Measurements from ENCODE around the gene UBAC2.

Gene UBAC2

GRCh38 chr13:99264051-99264450 is 63.4 kb downstream of the UBAC2 start:
- TF ChIP-seq CTCF (IDR thresholded peaks at IDR 0.05; ENCODE audit: control extremely low read depth, extremely low read depth, low read depth, missing control alignments): no peak
- ChIA-PET POLR2A (no interaction called here), CTCF (interaction anchor here (0.9 to 23.7 kb wide), 13 partner anchors 8 to 235 kb away, joined by 3 to 363 read pairs (median 8); partner anchors contain the start of gene UBAC2)
- no peak for DNase-seq (ENCODE audit: extremely low spot score)

DNA sequence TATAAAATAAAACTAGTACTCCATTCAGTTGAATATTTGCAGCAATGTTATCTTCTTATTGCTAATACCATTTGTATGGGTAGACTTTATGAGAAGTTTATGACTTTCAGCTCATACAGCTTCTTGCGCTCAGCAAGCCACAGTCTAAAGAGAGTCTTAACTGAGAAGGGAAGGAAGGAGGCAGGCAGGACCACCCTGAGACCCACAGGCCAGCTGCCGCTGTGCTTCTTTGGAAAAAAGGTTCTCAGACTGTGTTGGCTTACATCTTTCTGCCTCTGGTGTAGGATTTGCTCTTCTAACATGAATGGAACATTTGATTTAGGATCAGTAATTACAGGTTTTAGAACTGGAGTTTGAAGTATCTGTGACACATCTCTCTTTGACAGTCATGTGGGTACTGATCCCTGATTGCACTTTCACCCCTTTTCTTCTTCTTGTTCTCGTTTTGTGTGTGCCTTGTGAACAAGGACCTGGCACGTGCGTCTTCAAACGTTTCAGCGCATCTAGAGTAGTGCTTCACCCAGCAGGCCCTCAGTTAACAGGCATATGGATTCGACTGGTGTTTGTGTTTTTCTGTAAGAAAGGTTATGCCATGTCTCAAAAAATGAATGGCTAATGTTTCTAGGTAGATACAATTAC is 64.6 kb downstream of the UBAC2 start:
- POLR2A ChIA-PET: no interaction called here
- no peak for TF ChIP-seq CTCF (IDR thresholded peaks at IDR 0.05; ENCODE audit: control extremely low read depth, extremely low read depth, low read depth, missing control alignments)
- CTCF ChIA-PET: interaction anchor here (0.9 to 23.7 kb wide), 41 partner anchors 8 to 761 kb away, joined by 3 to 363 read pairs (median 6); partner anchors contain the start of genes GPR183 and UBAC2
- DNase-seq (ENCODE audit: extremely low spot score): no peak

GRCh38 chr13:99265821-99266426 is 65.3 kb downstream of the UBAC2 start:
- CTCF ChIA-PET: interaction anchor here (0.6 to 23.7 kb wide), 55 partner anchors 8 to 761 kb away, joined by 3 to 363 read pairs (median 4); partner anchors contain the start of genes GPR183 and UBAC2
- peak; percentile 40 for DNase-seq (ENCODE audit: extremely low spot score)
- peak; percentile 63 for TF ChIP-seq CTCF (IDR thresholded peaks at IDR 0.05; ENCODE audit: control extremely low read depth, extremely low read depth, low read depth, missing control alignments)
- POLR2A ChIA-PET: no interaction called here

DNA sequence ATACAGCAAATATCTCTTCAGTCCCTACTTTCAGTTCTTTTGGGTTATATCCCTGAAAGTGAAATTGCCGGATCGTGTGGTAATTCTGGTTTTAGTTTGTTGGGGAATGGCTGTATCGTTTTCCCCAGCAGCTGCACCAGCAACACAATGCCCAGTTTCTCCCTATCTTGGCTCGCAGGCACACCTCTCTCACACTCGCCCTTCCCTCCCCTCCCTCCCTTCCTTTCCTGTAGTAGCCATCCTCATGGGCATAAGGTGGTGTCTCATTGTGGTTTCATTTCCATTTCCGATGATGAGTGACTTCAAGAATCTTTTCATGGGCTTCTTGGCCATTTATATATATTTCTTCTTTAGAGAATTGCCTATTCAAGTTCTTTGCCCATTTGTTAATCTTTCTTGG is 66.2 kb downstream of the UBAC2 start:
- POLR2A ChIA-PET: no interaction called here
- no peak for TF ChIP-seq CTCF (IDR thresholded peaks at IDR 0.05; ENCODE audit: control extremely low read depth, extremely low read depth, low read depth, missing control alignments)
- CTCF ChIA-PET: interaction anchor here (0.7 to 23.7 kb wide), 27 partner anchors 10 to 965 kb away, joined by 3 to 363 read pairs (median 6); partner anchors contain the start of genes GPR183 and UBAC2
- no peak for DNase-seq (ENCODE audit: extremely low spot score)

- POLR2A ChIA-PET: no interaction called here
- no peak for DNase-seq (ENCODE audit: extremely low spot score)
- CTCF ChIA-PET: interaction anchor here (0.8 to 23.7 kb wide), 16 partner anchors 12 to 964 kb away, joined by 3 to 363 read pairs (median 10); partner anchors contain the start of genes TM9SF2 and UBAC2
- TF ChIP-seq CTCF (IDR thresholded peaks at IDR 0.05; ENCODE audit: control extremely low read depth, extremely low read depth, low read depth, missing control alignments): no peak
These were observed 67.3 kb downstream of the UBAC2 start for GRCh38 chr13:99267927-99268326.

- CTCF ChIA-PET: interaction anchor here (0.6 to 23.7 kb wide), 48 partner anchors 9 to 963 kb away, joined by 3 to 363 read pairs (median 6); partner anchors contain the start of genes GPR18, GPR183, TM9SF2 and UBAC2
- POLR2A ChIA-PET: interaction anchor here (0.6 kb wide), 1 partner anchor 85 kb away, joined by 5 read pairs; no protein-coding TSS in a partner anchor
- DNase-seq (ENCODE audit: extremely low spot score): no peak
- no peak for TF ChIP-seq CTCF (IDR thresholded peaks at IDR 0.05; ENCODE audit: control extremely low read depth, extremely low read depth, low read depth, missing control alignments)
These were observed 68.2 kb downstream of the UBAC2 start for GRCh38 chr13:99268822-99269221.
